HepG2 (cell line): ENCODE results near the gene EXOSC9. TPM values are rescaled to one million over a fixed set of nuclear protein-coding genes. Genes with fewer than 3 reads are reported as not detected.
A peak's percentile ranks its signal among the peaks of the same experiment; 100 is the strongest.

Experiments used
- ATRX ChIP-seq: sonication (generic); formaldehyde crosslinking; IDR thresholded peaks from 2 replicates; pipeline ENCODE4 v1.4.0; 2020; ENCODE audit warnings: missing genetic modification reagents, borderline replicate concordance
- E2F5 ChIP-seq: sonication (generic); formaldehyde crosslinking; conservative IDR thresholded peaks from 2 replicates; pipeline ENCODE4 v1.4.0; 2020; ENCODE audit warnings: missing genetic modification reagents
- HMGXB4 ChIP-seq, 2 experiments: sonication (generic) in 1 of 2; formaldehyde crosslinking in 1 of 2; IDR thresholded peaks; 2 replicates each; pipeline versions ENCODE4 v1.4.0 to v1.6.1; 2018 to 2020; ENCODE audit warnings: missing genetic modification reagents in 2 of 2, borderline replicate concordance in 1 of 2, low read depth in 1 of 2, mild to moderate bottlenecking in 1 of 2, missing biosample characterization in 1 of 2
- KIAA2018 ChIP-seq: sonication (generic); formaldehyde crosslinking; IDR thresholded peaks from 2 replicates; pipeline ENCODE4 v1.5.0; 2020; ENCODE audit warnings: mild to moderate bottlenecking, missing genetic modification reagents, borderline replicate concordance
- PREB ChIP-seq: sonication (generic); formaldehyde crosslinking; IDR thresholded peaks from 2 replicates; pipeline ENCODE4 v1.4.0; 2020; ENCODE audit warnings: missing genetic modification reagents
- RFX3 ChIP-seq: IDR thresholded peaks from 2 replicates; pipeline ENCODE4 v1.6.1; 2016; ENCODE audit warnings: missing biosample characterization, missing genetic modification reagents
- SALL2 ChIP-seq: sonication (generic); formaldehyde crosslinking; IDR thresholded peaks from 2 replicates; pipeline ENCODE4 v1.8.1; 2023; ENCODE audit warnings: mild to moderate bottlenecking, missing genetic modification reagents, inconsistent platforms
- SMAD1 ChIP-seq: sonication (generic); formaldehyde crosslinking; IDR thresholded peaks from 2 replicates; pipeline ENCODE4 v1.4.0; 2020; ENCODE audit warnings: missing genetic modification reagents, low read depth, mild to moderate bottlenecking, borderline replicate concordance
- THAP7 ChIP-seq: sonication (generic); formaldehyde crosslinking; IDR thresholded peaks from 2 replicates; pipeline ENCODE4 v1.8.1; 2023; ENCODE audit warnings: mild to moderate bottlenecking, missing genetic modification reagents
- ZFP82 ChIP-seq: sonication (generic); formaldehyde crosslinking; IDR thresholded peaks from 2 replicates; pipeline ENCODE4 v1.5.1; 2020; ENCODE audit warnings: mild to moderate bottlenecking, missing genetic modification reagents, borderline replicate concordance
- ZNF530 ChIP-seq: sonication (generic); formaldehyde crosslinking; IDR thresholded peaks from 2 replicates; pipeline ENCODE4 v1.5.0; 2020; ENCODE audit warnings: low read depth, mild to moderate bottlenecking, missing genetic modification reagents
- ZNF589 ChIP-seq: sonication (generic); formaldehyde crosslinking; conservative IDR thresholded peaks from 2 replicates; pipeline ENCODE4 v1.8.0; 2022; ENCODE audit warnings: mild to moderate bottlenecking, moderate library complexity, missing genetic modification reagents
- ZNF747 ChIP-seq: sonication (generic); formaldehyde crosslinking; IDR thresholded peaks from 2 replicates; pipeline ENCODE4 v1.8.1; 2023; ENCODE audit warnings: missing genetic modification reagents, mild to moderate bottlenecking, borderline replicate concordance
- ZNF788 ChIP-seq: sonication (generic); formaldehyde crosslinking; IDR thresholded peaks from 2 replicates; pipeline ENCODE4 v1.5.0; 2020; ENCODE audit warnings: mild to moderate bottlenecking, missing genetic modification reagents, borderline replicate concordance
- polyA plus RNA-seq, 8 experiments: library from polyadenylated mRNA; depleted of rRNA in 3 of 8; stranded (reverse) in 7 of 8; unstranded in 1 of 8; fragments of >200 nt; fragmentation: Illumina TruSeq in 4 of 8; extraction: Trizol in 4 of 8; gene quantifications; 2 replicates each; pipeline versions ENCODE4 v1.2.1 to v1.2.3, GENCODE V29; 2011 to 2016; ENCODE audit warnings: low read depth in 4 of 8, missing spikeins in 1 of 8, mixed read lengths in 1 of 8; ENCODE audit not compliant: insufficient read depth in 1 of 8
- total RNA-seq, 5 experiments: library from RNA; depleted of rRNA; stranded (reverse); fragments of >200 nt; fragmentation: Illumina TruSeq; extraction: Trizol; gene quantifications; 2 replicates each; pipeline ENCODE4 v1.2.3, GENCODE V29; 2016; ENCODE audit warnings: low read depth in 1 of 5

EXOSC9 gene
- total and polyA plus RNA-seq, 2 of the 13 experiments (the other 11 are each of a cell fraction or from before 2014, with no cell fraction given), result 26.0 to 48.0 TPM

GRCh38 chr4:121800961-121801714 is at the start of gene EXOSC9 (continued):
- 0 out of 2 replicates have a peak, but pooled peaks have one; percentile 66 for TF ChIP-seq KIAA2018 (CRISPR knock-in tag)
- TF ChIP-seq SMAD1 (CRISPR knock-in tag), result 0 out of 2 replicates have a peak, but pooled peaks have one; percentile 58
- TF ChIP-seq ZFP82 (CRISPR knock-in tag), result no peak; the same call in 1 of the 2 replicates
- no peak for TF ChIP-seq RFX3 (CRISPR knock-in tag)
- no peak for TF ChIP-seq THAP7 (CRISPR knock-in tag)
- no peak; the same call in 1 of the 2 replicates for TF ChIP-seq ZNF589 (CRISPR knock-in tag)
- TF ChIP-seq PREB (CRISPR knock-in tag), result no peak
- peak; percentile 77; the same call in 1 of the 2 replicates for TF ChIP-seq SALL2
- TF ChIP-seq E2F5 (CRISPR knock-in tag), result peak; percentile 92
- peak; percentile 76 to 85 for TF ChIP-seq HMGXB4 (CRISPR knock-in tag; IDR thresholded peaks at IDR 0.05; ENCODE audit: borderline replicate concordance in 1 of 2, low read depth in 1 of 2)
- no peak for TF ChIP-seq ZNF747 (CRISPR knock-in tag)
- TF ChIP-seq ATRX, result no peak
- peak; percentile 92; the same call in 1 of the 2 replicates for TF ChIP-seq ZNF788 (CRISPR knock-in tag)
- no peak for TF ChIP-seq ZNF530
